Measurements from ENCODE around the gene ENTPD7.

ENTPD7 gene

DNA sequence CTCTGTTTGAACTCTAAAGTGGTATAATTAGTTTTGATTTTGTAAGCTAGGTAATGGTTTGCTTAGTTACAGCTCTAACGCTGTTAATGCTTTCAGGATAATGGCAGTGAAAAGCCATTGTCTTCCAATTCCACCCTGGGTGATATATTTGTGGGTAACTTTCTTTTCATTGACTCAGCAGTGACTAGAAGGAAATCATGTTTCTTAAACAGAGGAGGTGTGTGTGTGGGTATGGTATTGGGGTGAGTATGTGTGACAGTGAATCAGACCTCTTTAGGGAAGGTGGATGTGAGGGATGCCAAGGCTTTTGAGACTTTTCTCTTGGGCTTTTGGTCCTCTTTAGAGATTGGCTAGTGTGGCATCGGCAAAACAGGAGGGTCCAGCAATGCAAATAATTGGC, 13.6 kb downstream of the ENTPD7 start:
- Histone ChIP-seq H3K4me3 (ENCODE audit: low read depth in 1 of 2, low read length in 2 of 2) (no peak overlapping the region), H3K36me3 (ENCODE audit: control insufficient read depth in 1 of 2, insufficient read depth in 2 of 2, low read length in 2 of 2) (peaks cover 0 to 3% of the 10 kb centered on the region in 2 donors), H3K27me3 (ENCODE audit: low read depth, low read length) (no peaks in the 10 kb centered on the region), H3K9me3 (ENCODE audit: control insufficient read depth in 1 of 2, low read length in 2 of 2) (no peaks in the 10 kb centered on the region), H3K27ac (ENCODE audit: low read length) (no peak overlapping the region), H3K4me1 (ENCODE audit: control insufficient read depth in 1 of 2, insufficient read depth in 2 of 2, low read length in 2 of 2) (no peaks in the 10 kb centered on the region)

DNA sequence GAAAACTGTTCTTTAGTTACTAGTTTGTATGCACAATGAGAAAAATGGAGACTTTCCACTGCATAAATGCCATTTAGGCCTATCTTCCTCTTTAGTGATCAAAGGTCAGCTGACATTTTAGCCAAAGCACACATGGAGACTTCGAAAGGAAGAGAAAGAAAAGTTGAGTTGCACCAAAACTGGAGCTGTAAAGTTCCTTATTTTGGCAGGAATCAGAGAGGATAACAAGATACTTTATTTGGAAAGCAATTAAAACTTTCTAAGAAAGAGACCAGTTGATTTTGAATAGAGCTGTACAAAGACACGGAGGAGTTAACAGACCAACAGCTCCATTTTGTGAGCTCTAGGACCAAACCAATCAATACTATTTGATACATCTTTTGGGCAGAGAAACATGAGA, 14.2 kb downstream of the ENTPD7 start:
- Histone ChIP-seq H3K4me3 (ENCODE audit: low read depth in 1 of 2, low read length in 2 of 2) (no peak overlapping the region), H3K9me3 (ENCODE audit: control insufficient read depth in 1 of 2, low read length in 2 of 2) (no peaks in the 10 kb centered on the region), H3K27ac (ENCODE audit: low read length) (no peak overlapping the region), H3K4me1 (ENCODE audit: control insufficient read depth in 1 of 2, insufficient read depth in 2 of 2, low read length in 2 of 2) (no peaks in the 10 kb centered on the region), H3K36me3 (ENCODE audit: control insufficient read depth in 1 of 2, insufficient read depth in 2 of 2, low read length in 2 of 2) (peaks cover 0 to 3% of the 10 kb centered on the region in 2 donors), H3K27me3 (ENCODE audit: low read depth, low read length) (no peaks in the 10 kb centered on the region)

DNA sequence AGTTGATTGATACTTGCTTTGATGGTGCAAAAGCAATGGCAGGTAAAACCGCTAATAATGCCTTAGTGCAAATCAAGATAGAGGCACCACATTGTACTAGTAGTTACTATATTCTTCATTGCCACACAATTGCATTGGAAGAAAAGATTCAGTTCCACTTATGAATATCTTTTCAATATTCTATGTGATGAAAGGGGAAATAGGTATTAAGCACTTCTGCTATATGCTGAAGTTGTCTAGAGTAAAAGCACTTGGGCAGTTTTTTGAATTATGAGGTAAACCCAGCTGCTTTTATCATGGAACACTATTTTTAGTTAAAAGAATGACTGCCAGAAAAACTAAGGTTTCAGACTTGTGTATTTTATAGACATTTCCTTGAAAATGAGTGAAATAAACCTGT, 15.5 kb downstream of the ENTPD7 start:
- no peak overlapping the region for H3K27ac ChIP-seq (ENCODE audit: low read length)
- H3K9me3 ChIP-seq (ENCODE audit: control insufficient read depth in 1 of 2, low read length in 2 of 2) = no peaks in the 10 kb centered on the region
- no peaks in the 10 kb centered on the region for H3K4me1 ChIP-seq (ENCODE audit: control insufficient read depth in 1 of 2, insufficient read depth in 2 of 2, low read length in 2 of 2)
- no peaks in the 10 kb centered on the region for H3K27me3 ChIP-seq (ENCODE audit: low read depth, low read length)
- no peak overlapping the region for H3K4me3 ChIP-seq (ENCODE audit: low read depth in 1 of 2, low read length in 2 of 2)
- peaks cover 5 to 6% of the 10 kb centered on the region in 2 donors for H3K36me3 ChIP-seq (ENCODE audit: control insufficient read depth in 1 of 2, insufficient read depth in 2 of 2, low read length in 2 of 2)

DNA sequence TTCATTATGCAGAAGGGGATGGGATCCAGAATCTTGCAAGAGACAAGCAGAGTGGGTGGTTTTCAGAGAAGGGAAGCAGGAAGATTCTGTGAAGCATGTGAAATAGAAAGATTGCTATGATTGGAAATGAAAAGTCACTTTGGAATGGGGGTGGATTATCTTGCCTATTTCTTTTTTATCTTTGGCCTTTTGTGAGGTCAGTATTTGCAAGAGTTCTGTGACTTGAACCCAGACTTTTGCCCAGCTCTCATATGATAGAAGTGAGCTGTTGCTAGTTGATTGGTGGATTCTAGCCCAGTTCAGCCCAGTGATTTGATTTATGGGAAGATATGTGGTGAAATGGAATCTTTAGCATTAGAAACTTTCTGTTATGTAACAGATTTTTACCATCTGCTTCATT, 17.1 kb downstream of the ENTPD7 start:
- Histone ChIP-seq H3K4me1 (ENCODE audit: control insufficient read depth in 1 of 2, insufficient read depth in 2 of 2, low read length in 2 of 2) (no peaks in the 10 kb centered on the region), H3K27ac (ENCODE audit: low read length) (no peak overlapping the region), H3K9me3 (ENCODE audit: control insufficient read depth in 1 of 2, low read length in 2 of 2) (no peaks in the 10 kb centered on the region), H3K27me3 (ENCODE audit: low read depth, low read length) (no peaks in the 10 kb centered on the region), H3K4me3 (ENCODE audit: low read depth in 1 of 2, low read length in 2 of 2) (no peak overlapping the region), H3K36me3 (ENCODE audit: control insufficient read depth in 1 of 2, insufficient read depth in 2 of 2, low read length in 2 of 2) (peaks cover 16 to 17% of the 10 kb centered on the region in 2 donors)

DNA sequence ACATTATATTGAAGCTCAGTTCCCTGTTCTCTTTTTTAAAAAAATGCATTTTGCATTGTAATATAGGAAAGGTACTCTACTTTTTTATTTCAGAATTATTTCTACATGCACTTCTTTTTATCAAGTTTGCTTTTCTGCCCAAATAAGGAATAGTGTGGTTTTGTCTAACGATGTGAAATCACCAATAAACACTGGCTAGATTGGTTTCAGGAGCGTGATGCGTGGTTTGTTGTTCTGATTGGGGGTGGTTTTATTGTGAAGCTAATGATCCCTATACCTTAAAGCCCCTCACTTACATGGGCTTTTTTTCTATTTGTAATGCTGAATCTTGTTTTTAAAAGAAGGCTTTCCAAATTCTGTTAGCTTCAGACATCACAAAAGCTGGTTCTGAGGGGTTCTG, 17.6 kb downstream of the ENTPD7 start:
- Histone ChIP-seq H3K9me3 (ENCODE audit: control insufficient read depth in 1 of 2, low read length in 2 of 2) (no peaks in the 10 kb centered on the region), H3K36me3 (ENCODE audit: control insufficient read depth in 1 of 2, insufficient read depth in 2 of 2, low read length in 2 of 2) (peaks cover 16 to 17% of the 10 kb centered on the region in 2 donors), H3K4me3 (ENCODE audit: low read depth in 1 of 2, low read length in 2 of 2) (no peak overlapping the region), H3K27me3 (ENCODE audit: low read depth, low read length) (no peaks in the 10 kb centered on the region), H3K4me1 (ENCODE audit: control insufficient read depth in 1 of 2, insufficient read depth in 2 of 2, low read length in 2 of 2) (no peaks in the 10 kb centered on the region), H3K27ac (ENCODE audit: low read length) (no peak overlapping the region)

DNA sequence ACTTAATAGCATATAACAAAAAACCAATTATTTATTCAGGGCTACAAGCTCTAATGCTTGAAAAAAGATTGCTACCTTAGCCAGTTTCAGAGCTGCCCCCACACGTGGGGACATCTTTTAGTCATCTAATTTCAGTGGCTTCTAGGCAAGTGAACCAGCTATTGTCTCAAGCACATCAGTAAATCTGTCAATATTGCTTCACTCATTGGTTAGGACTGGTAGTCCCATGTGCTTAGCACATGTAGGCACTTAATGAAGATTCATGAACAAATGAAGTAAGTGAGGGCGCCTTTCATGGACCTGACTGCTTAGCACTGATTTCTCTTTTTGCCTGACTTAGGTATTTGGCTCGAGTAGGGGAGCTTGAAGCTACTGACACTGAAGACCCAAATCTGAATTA, 19.6 kb downstream of the ENTPD7 start:
- H3K4me1 ChIP-seq (ENCODE audit: control insufficient read depth in 1 of 2, insufficient read depth in 2 of 2, low read length in 2 of 2) = no peaks in the 10 kb centered on the region

DNA sequence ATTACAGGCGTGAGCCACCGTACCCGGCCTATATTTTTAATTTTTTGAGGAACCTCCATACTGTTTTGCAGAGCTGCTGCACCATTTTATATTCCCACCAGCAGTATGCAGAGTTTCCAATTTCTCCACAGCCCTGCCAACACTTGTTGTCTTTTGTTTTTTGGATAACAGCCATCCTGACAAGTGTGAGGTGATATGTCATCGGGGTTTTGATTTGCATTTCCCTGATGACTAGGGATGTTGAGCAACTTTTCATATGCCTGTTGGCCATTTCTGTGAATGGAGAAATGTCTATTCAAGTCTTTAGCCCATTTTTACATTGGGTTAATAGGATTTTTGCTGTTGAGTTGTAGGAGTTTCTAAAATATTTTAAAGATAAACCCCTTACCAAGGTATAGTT, 22.2 kb downstream of the ENTPD7 start:
- H3K27me3 ChIP-seq (ENCODE audit: low read depth, low read length) = no peaks in the 10 kb centered on the region
- peaks cover 17 to 22% of the 10 kb centered on the region in 2 donors for H3K36me3 ChIP-seq (ENCODE audit: control insufficient read depth in 1 of 2, insufficient read depth in 2 of 2, low read length in 2 of 2)
- no peak overlapping the region for H3K27ac ChIP-seq (ENCODE audit: low read length)
- H3K9me3 ChIP-seq (ENCODE audit: control insufficient read depth in 1 of 2, low read length in 2 of 2) = no peaks in the 10 kb centered on the region
- H3K4me3 ChIP-seq (ENCODE audit: low read depth in 1 of 2, low read length in 2 of 2) = no peak overlapping the region
- peaks cover 0 to 4% of the 10 kb centered on the region in 2 donors for H3K4me1 ChIP-seq (ENCODE audit: control insufficient read depth in 1 of 2, insufficient read depth in 2 of 2, low read length in 2 of 2)

More for the DNA sequence above, 19.6 kb downstream of the ENTPD7 start:
- Histone ChIP-seq H3K27ac (ENCODE audit: low read length) (no peak overlapping the region), H3K9me3 (ENCODE audit: control insufficient read depth in 1 of 2, low read length in 2 of 2) (no peaks in the 10 kb centered on the region), H3K4me3 (ENCODE audit: low read depth in 1 of 2, low read length in 2 of 2) (no peak overlapping the region), H3K36me3 (ENCODE audit: control insufficient read depth in 1 of 2, insufficient read depth in 2 of 2, low read length in 2 of 2) (peaks cover 17 to 22% of the 10 kb centered on the region in 2 donors), H3K27me3 (ENCODE audit: low read depth, low read length) (no peaks in the 10 kb centered on the region)

DNA sequence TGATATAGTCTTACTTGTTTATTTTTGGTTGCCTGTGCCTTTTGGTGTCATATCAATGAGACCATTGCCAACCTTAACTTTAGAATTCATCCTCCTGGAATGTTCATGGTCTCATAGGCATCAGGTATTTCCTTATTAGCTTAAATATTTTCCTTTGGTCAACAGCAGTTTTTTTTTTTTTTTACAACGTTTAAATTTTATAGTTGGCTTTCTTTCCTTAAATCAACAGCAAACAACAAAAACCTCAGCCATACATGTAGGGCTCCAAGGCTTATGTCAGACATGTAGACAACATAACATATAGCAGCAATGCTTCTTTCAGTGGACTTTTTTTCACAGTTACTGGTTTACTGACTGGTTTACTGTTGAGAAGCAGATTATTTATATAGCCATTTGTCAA, 22.7 kb downstream of the ENTPD7 start:
- no peaks in the 10 kb centered on the region for H3K9me3 ChIP-seq (ENCODE audit: control insufficient read depth in 1 of 2, low read length in 2 of 2)
- no peaks in the 10 kb centered on the region for H3K27me3 ChIP-seq (ENCODE audit: low read depth, low read length)
- peaks cover 0 to 4% of the 10 kb centered on the region in 2 donors for H3K4me1 ChIP-seq (ENCODE audit: control insufficient read depth in 1 of 2, insufficient read depth in 2 of 2, low read length in 2 of 2)
- H3K4me3 ChIP-seq (ENCODE audit: low read depth in 1 of 2, low read length in 2 of 2) = no peak overlapping the region
- H3K36me3 ChIP-seq (ENCODE audit: control insufficient read depth in 1 of 2, insufficient read depth in 2 of 2, low read length in 2 of 2) = peaks cover 17 to 22% of the 10 kb centered on the region in 2 donors
- no peak overlapping the region for H3K27ac ChIP-seq (ENCODE audit: low read length)

DNA sequence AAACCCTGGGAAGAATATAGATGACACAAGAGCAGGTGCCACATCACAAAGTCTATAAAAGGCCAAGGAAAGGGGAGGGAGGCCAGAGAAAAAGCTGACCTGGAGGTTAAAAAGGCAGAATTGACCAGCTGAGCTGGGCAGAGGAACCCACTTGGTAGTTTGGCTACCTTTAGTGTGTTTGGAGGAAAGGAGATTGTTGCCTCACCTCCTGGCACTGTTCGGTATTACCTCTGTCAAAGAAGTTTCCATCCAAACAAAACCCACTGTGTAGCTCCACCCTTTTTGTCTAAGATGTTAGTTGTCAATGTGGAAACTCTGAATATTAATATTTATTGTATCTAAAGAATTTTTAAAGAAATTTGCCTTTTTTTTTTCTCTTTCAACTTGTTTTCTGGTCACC, 23.4 kb downstream of the ENTPD7 start:
- peaks cover 17 to 22% of the 10 kb centered on the region in 2 donors for H3K36me3 ChIP-seq (ENCODE audit: control insufficient read depth in 1 of 2, insufficient read depth in 2 of 2, low read length in 2 of 2)
- no peaks in the 10 kb centered on the region for H3K9me3 ChIP-seq (ENCODE audit: control insufficient read depth in 1 of 2, low read length in 2 of 2)
- H3K27me3 ChIP-seq (ENCODE audit: low read depth, low read length) = no peaks in the 10 kb centered on the region
- H3K4me3 ChIP-seq (ENCODE audit: low read depth in 1 of 2, low read length in 2 of 2) = no peak overlapping the region
- no peak overlapping the region for H3K27ac ChIP-seq (ENCODE audit: low read length)
- peaks cover 0 to 4% of the 10 kb centered on the region in 2 donors for H3K4me1 ChIP-seq (ENCODE audit: control insufficient read depth in 1 of 2, insufficient read depth in 2 of 2, low read length in 2 of 2)

DNA sequence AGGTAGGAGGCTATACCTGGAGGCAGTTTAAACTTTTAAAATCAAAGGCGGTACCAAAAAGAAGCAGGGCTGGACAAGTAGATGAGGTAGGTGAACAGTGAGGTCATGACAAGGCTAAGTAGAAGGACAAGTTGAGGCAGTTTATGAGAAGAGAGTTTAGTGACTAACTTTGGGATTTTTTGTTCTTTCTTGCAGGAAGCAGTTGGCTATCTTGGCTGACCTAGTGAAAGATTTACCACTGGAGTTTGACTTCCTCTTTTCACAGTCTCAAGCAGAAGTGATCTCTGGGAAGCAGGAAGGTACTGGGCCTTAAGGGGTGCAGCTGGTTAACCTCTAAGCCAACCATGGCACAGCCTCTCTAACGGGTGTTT, 26.3 kb downstream of the ENTPD7 start:
- no peak overlapping the region for H3K4me3 ChIP-seq (ENCODE audit: low read depth in 1 of 2, low read length in 2 of 2)
- no peaks in the 10 kb centered on the region for H3K9me3 ChIP-seq (ENCODE audit: control insufficient read depth in 1 of 2, low read length in 2 of 2)
- H3K36me3 ChIP-seq (ENCODE audit: control insufficient read depth in 1 of 2, insufficient read depth in 2 of 2, low read length in 2 of 2) = peaks cover 8 to 10% of the 10 kb centered on the region in 2 donors
- peaks cover 0 to 4% of the 10 kb centered on the region in 2 donors for H3K4me1 ChIP-seq (ENCODE audit: control insufficient read depth in 1 of 2, insufficient read depth in 2 of 2, low read length in 2 of 2)
- H3K27ac ChIP-seq (ENCODE audit: low read length) = no peak overlapping the region
- H3K27me3 ChIP-seq (ENCODE audit: low read depth, low read length) = no peaks in the 10 kb centered on the region

DNA sequence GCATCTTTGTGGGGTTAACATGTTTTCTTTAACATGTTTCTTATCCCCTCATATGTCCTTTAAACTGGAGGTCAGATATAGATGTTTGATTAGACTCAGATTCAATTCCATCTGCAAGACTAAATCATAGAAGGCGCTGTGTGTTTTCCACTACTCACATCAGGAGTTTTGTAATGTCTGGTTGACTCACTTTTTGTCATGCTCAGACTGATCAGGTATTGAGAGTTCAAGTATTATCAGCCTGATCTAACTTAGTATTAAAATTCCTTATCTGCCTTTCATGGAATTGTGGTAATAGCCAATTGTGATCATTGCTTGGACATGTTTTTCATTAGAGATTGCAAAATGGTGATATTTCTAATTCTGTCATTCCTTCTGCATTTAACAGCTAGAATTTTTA, 30.2 kb downstream of the ENTPD7 start:
- Histone ChIP-seq H3K27me3 (ENCODE audit: low read depth, low read length) (no peaks in the 10 kb centered on the region), H3K36me3 (ENCODE audit: control insufficient read depth in 1 of 2, insufficient read depth in 2 of 2, low read length in 2 of 2) (peaks cover 18 to 20% of the 10 kb centered on the region in 2 donors), H3K9me3 (ENCODE audit: control insufficient read depth in 1 of 2, low read length in 2 of 2) (no peaks in the 10 kb centered on the region), H3K4me3 (ENCODE audit: low read depth in 1 of 2, low read length in 2 of 2) (no peak overlapping the region), H3K4me1 (ENCODE audit: control insufficient read depth in 1 of 2, insufficient read depth in 2 of 2, low read length in 2 of 2) (peaks cover 0 to 4% of the 10 kb centered on the region in 2 donors), H3K27ac (ENCODE audit: low read length) (no peak overlapping the region)

DNA sequence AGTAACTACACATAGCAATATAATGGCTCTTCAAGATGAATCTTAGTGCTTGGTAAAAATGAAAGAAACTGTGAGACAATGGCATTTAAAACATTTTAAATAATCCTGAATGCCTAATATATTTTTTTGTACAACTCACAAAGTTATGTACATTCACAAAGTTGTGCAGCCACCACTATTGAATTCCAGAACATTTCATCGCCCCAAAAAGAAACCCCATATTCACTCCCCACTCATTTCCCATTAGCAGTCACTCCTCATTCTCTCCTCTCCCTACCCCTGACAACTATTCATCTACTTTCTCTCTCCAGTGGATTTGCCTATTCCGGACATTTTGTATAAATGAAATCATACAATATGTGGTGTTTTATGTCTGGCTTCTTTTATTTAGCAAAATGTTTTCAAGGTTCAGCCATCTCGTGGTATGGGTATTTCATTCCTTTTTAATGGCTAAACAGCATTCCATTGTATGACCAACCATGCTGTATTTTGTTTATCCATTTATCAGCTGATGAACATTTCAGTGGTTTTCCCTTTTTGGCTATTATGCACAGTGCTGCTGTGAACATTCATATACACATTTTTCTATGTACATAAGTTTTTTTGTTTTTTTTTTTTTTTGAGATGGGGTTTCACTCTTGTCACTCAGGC, 34.7 kb downstream of the ENTPD7 start:
- Histone ChIP-seq H3K36me3 (ENCODE audit: control insufficient read depth in 1 of 2, insufficient read depth in 2 of 2, low read length in 2 of 2) (peaks cover 38 to 51% of the 10 kb centered on the region in 2 donors), H3K9me3 (ENCODE audit: control insufficient read depth in 1 of 2, low read length in 2 of 2) (no peaks in the 10 kb centered on the region), H3K4me3 (ENCODE audit: low read depth in 1 of 2, low read length in 2 of 2) (no peak overlapping the region), H3K27ac (ENCODE audit: low read length) (no peak overlapping the region), H3K4me1 (ENCODE audit: control insufficient read depth in 1 of 2, insufficient read depth in 2 of 2, low read length in 2 of 2) (no peaks in the 10 kb centered on the region), H3K27me3 (ENCODE audit: low read depth, low read length) (no peaks in the 10 kb centered on the region)

All from muscle layer of duodenum (tissue), 2 donors.